ENCODE measurements around the gene WFIKKN1.

Gene WFIKKN1

GRCh38 chr16:671353-672131 lies 40.8 kb downstream of the WFIKKN1 start (continued):
- TF ChIP-seq CSDC2 (CRISPR knock-in tag; IDR thresholded peaks at IDR 0.05), result no peak
- no peak for TF ChIP-seq TSHZ2 (CRISPR knock-in tag; IDR thresholded peaks at IDR 0.05)
- TF ChIP-seq TCF4 (CRISPR knock-in tag; IDR thresholded peaks at IDR 0.05; ENCODE audit: borderline replicate concordance), result no peak
- TF ChIP-seq ZNF565 (CRISPR knock-in tag; conservative IDR thresholded peaks at IDR 0.05; ENCODE audit: low read depth), result no peak
- no peak for TF ChIP-seq ZNF8 (CRISPR knock-in tag; IDR thresholded peaks at IDR 0.05)

- no peak for TF ChIP-seq BACH2 (CRISPR knock-in tag; IDR thresholded peaks at IDR 0.05; ENCODE audit: borderline replicate concordance)
- TF ChIP-seq ISL1 (CRISPR knock-in tag; IDR thresholded peaks at IDR 0.05), result no peak
- no peak for TF ChIP-seq ESRRG (CRISPR knock-in tag; IDR thresholded peaks at IDR 0.05)
- no peak for TF ChIP-seq ZNF565 (CRISPR knock-in tag; conservative IDR thresholded peaks at IDR 0.05; ENCODE audit: low read depth)
- no peak for TF ChIP-seq POU6F1 (CRISPR knock-in tag; IDR thresholded peaks at IDR 0.05; ENCODE audit: borderline replicate concordance, low read depth)
- no peak for TF ChIP-seq TOX (CRISPR knock-in tag; IDR thresholded peaks at IDR 0.05; ENCODE audit: borderline replicate concordance)
- TF ChIP-seq ZNF70 (CRISPR knock-in tag; IDR thresholded peaks at IDR 0.05), result no peak
- TF ChIP-seq ZFP3 (CRISPR knock-in tag; IDR thresholded peaks at IDR 0.05), result no peak
- no peak for TF ChIP-seq OSR1 (CRISPR knock-in tag; IDR thresholded peaks at IDR 0.05)
- TF ChIP-seq CREB5 (CRISPR knock-in tag; IDR thresholded peaks at IDR 0.05; ENCODE audit: low read depth), result no peak
- TF ChIP-seq ZC3H10 (CRISPR knock-in tag; IDR thresholded peaks at IDR 0.05), result no peak
- no peak for ATAC-seq
Observed at GRCh38 chr16:672371-672770, 41.6 kb downstream of the WFIKKN1 start.

GRCh38 chr16:672851-673250 lies 42.1 kb downstream of the WFIKKN1 start:
- no peak for ATAC-seq
- TF ChIP-seq BACH2 (CRISPR knock-in tag; IDR thresholded peaks at IDR 0.05; ENCODE audit: borderline replicate concordance), result no peak
- TF ChIP-seq GLIS3 (CRISPR knock-in tag; IDR thresholded peaks at IDR 0.05), result no peak
- no peak for TF ChIP-seq OSR1 (CRISPR knock-in tag; IDR thresholded peaks at IDR 0.05)
- TF ChIP-seq RARB (CRISPR knock-in tag; IDR thresholded peaks at IDR 0.05), result no peak
- no peak for TF ChIP-seq TOX (CRISPR knock-in tag; IDR thresholded peaks at IDR 0.05; ENCODE audit: borderline replicate concordance)
- no peak for TF ChIP-seq ESRRG (CRISPR knock-in tag; IDR thresholded peaks at IDR 0.05)
- TF ChIP-seq ZFP30 (CRISPR knock-in tag; IDR thresholded peaks at IDR 0.05), result no peak
- TF ChIP-seq ISL1 (CRISPR knock-in tag; IDR thresholded peaks at IDR 0.05), result no peak
- TF ChIP-seq PPARA (CRISPR knock-in tag; IDR thresholded peaks at IDR 0.05; ENCODE audit: borderline replicate concordance), result no peak
- TF ChIP-seq ZC3H10 (CRISPR knock-in tag; IDR thresholded peaks at IDR 0.05), result no peak
- TF ChIP-seq TCF4 (CRISPR knock-in tag; IDR thresholded peaks at IDR 0.05; ENCODE audit: borderline replicate concordance), result no peak
- TF ChIP-seq TSHZ2 (CRISPR knock-in tag; IDR thresholded peaks at IDR 0.05), result no peak
- TF ChIP-seq ZFP3 (CRISPR knock-in tag; IDR thresholded peaks at IDR 0.05), result no peak
- TF ChIP-seq ZNF565 (CRISPR knock-in tag; conservative IDR thresholded peaks at IDR 0.05; ENCODE audit: low read depth), result no peak
- TF ChIP-seq CREB5 (CRISPR knock-in tag; IDR thresholded peaks at IDR 0.05; ENCODE audit: low read depth), result no peak

Data from SK-N-SH treated with all-trans-retinoic acid at 6 μM for 48 hours (cell line).